GM12878 (cell line): Measurements from ENCODE around the gene IL1RAPL1. TPM values are rescaled to one million over a fixed set of nuclear protein-coding genes. Genes with fewer than 3 reads are reported as not detected.
A peak's percentile ranks its signal among the peaks of the same experiment; 100 is the strongest.
"Not testable (repeated sequence)": the region's sequence is repeated elsewhere in the genome, so short reads cannot be mapped to it uniquely, and the experiment has no call there.

Experiments
- ATAC-seq: fragments of 200-7000 bp; cut with Tn5 transposase; 3 replicates; pipeline ENCODE4 v1.9.1; 2020; ENCODE audit warnings: mild to moderate bottlenecking, moderate library complexity
- BruUV-seq: library from RNA; stranded (reverse); fragments of 400-500 nt; replicated peaks from 2 replicates; lab custom pipeline; 2021; lab: Mats Ljungman, UMichigan
- CTCF ChIA-PET: fragments of 300-600 bp; sonication (Branson Sonifier 250); formaldehyde crosslinking; extraction: SDS; loops from one replicate; lab custom pipeline; 2021; ENCODE audit warnings: inconsistent platforms; lab: Yijun Ruan, JAX
- POLR2A ChIA-PET: fragments of 350-600 bp; formaldehyde crosslinking; extraction: SDS; loops from one replicate; lab custom pipeline; 2021; ENCODE audit warnings: inconsistent platforms; lab: Charles Lee
- RAD21 ChIA-PET: fragments of 300-600 bp; sonication (Branson Sonifier 250); formaldehyde crosslinking; loops from one replicate; lab custom pipeline; 2023; ENCODE audit warnings: antibody characterized with exemption; ENCODE audit not compliant: unreplicated experiment; lab: Charles Lee
- SMC1A ChIA-PET: fragments of 300-600 bp; sonication (Branson Sonifier 250); formaldehyde crosslinking; loops from one replicate; lab custom pipeline; 2023; ENCODE audit not compliant: unreplicated experiment, uncharacterized antibody; lab: Charles Lee
- DNase-seq: peaks from one replicate; pipeline ENCODE4 v3.0.0-alpha.2; 2011; ENCODE audit warnings: low read depth, low spot score
- FAIRE-seq: peaks from 3 replicates; lab custom pipeline; 2011; peaks lifted over from hg19 to GRCh38; lab: Jason Lieb, UNC
- H2AFZ ChIP-seq: 2 replicates; pipeline ENCODE4 v1.6.0; 2011; ENCODE audit warnings: low read depth, low read length, control low read depth; ENCODE audit not compliant: control insufficient read depth
- H3K27ac ChIP-seq: 2 replicates; pipeline ENCODE4 v1.5.1; 2011; ENCODE audit warnings: control low read depth; ENCODE audit not compliant: control insufficient read depth, insufficient read depth
- H3K27me3 ChIP-seq, 2 experiments: replicated peaks in 1 of 2; 2 replicates each; pipeline versions ENCODE4 v1.6.0 to v1.6.1; 2011; ENCODE audit warnings: low read length in 1 of 2; ENCODE audit not compliant: control insufficient read depth in 2 of 2, insufficient read depth in 2 of 2
- H3K36me3 ChIP-seq, 2 experiments: 2 replicates each; pipeline ENCODE4 v1.5.1; 2011; ENCODE audit warnings: low read length in 1 of 2; ENCODE audit not compliant: control insufficient read depth in 2 of 2, insufficient read depth in 2 of 2
- H3K4me1 ChIP-seq: 2 replicates; pipeline ENCODE4 v1.6.1; 2011; ENCODE audit warnings: mild to moderate bottlenecking, low read length, moderate library complexity, mixed read lengths; ENCODE audit not compliant: control insufficient read depth, insufficient read depth
- H3K4me2 ChIP-seq: 2 replicates; pipeline ENCODE4 v1.6.0; 2011; ENCODE audit warnings: control low read depth; ENCODE audit not compliant: control insufficient read depth, insufficient read depth
- H3K4me3 ChIP-seq: fragments of 200-600 bp; sonication (generic); 2 replicates; pipeline ENCODE4 v1.5.1; 2016
- H3K79me2 ChIP-seq: 2 replicates; pipeline ENCODE4 v1.6.0; 2011; ENCODE audit warnings: low read length; ENCODE audit not compliant: control insufficient read depth, insufficient read depth
- H3K9ac ChIP-seq: 2 replicates; pipeline ENCODE4 v1.8.0; 2011; ENCODE audit warnings: low read length, control low read depth, mixed read lengths; ENCODE audit not compliant: control insufficient read depth, insufficient read depth
- H3K9me3 ChIP-seq: replicated peaks from 3 replicates; pipeline ENCODE4 v1.5.1; 2011; ENCODE audit warnings: mild to moderate bottlenecking, low read length; ENCODE audit not compliant: control insufficient read depth, insufficient read depth
- H4K20me1 ChIP-seq: 2 replicates; pipeline ENCODE4 v1.6.0; 2011; ENCODE audit not compliant: control insufficient read depth, insufficient read depth
- ESRRA ChIP-seq: IDR thresholded peaks from 2 replicates; pipeline ENCODE4 v1.6.1; 2012; ENCODE audit warnings: mild to moderate bottlenecking, low read length, improper control_type of control experiment
- ETV6 ChIP-seq, 2 experiments: fragments of 450-650 bp in 1 of 2; IDR thresholded peaks in 1 of 2; conservative IDR thresholded peaks in 1 of 2; 2 replicates each; pipeline ENCODE4 v1.6.1; 2014; ENCODE audit warnings: antibody characterized with exemption in 1 of 2, borderline replicate concordance in 1 of 2, low read depth in 1 of 2, mild to moderate bottlenecking in 1 of 2, moderate library complexity in 1 of 2
- JUNB ChIP-seq: IDR thresholded peaks from 2 replicates; pipeline ENCODE4 v1.6.1; 2016; ENCODE audit warnings: antibody characterized with exemption, mild to moderate bottlenecking
- NRF1 ChIP-seq: conservative IDR thresholded peaks from 2 replicates; pipeline ENCODE4 v1.6.1; 2011; ENCODE audit warnings: mild to moderate bottlenecking, low read depth, low read length, improper control_type of control experiment
- SMAD5 ChIP-seq: IDR thresholded peaks from 2 replicates; pipeline ENCODE4 v1.6.1; 2016; ENCODE audit warnings: antibody characterized with exemption, low read depth
- ZNF622 ChIP-seq: fragments of 450-650 bp; IDR thresholded peaks from 2 replicates; pipeline ENCODE4 v1.6.1; 2017; ENCODE audit warnings: mild to moderate bottlenecking, inconsistent platforms
- WGBS: methylation state at CpG from one replicate; pipeline ENCODE4 v1.1.6; 2016; ENCODE audit warnings: low lambda C conversion rate; ENCODE audit not compliant: insufficient replicate concordance, insufficient coverage; ENCODE audit errors: missing lambda C conversion rate; 5-methylcytosine and 5-hydroxymethylcytosine counted together
- in situ Hi-C: fragments of 300-500 bp; cut with MboI; formaldehyde crosslinking; loops from 9 replicates; pipeline ENCODE4 v1.14.3; 2018; ENCODE audit warnings: mixed read lengths
- intact Hi-C: fragments of 100-400 bp; cut with micrococcal nuclease; formaldehyde crosslinking; loops from one replicate; pipeline ENCODE4 v1.14.2; 2022; ENCODE audit not compliant: unreplicated experiment
- polyA plus RNA-seq, 11 experiments: library from polyadenylated mRNA; depleted of rRNA in 4 of 11; unstranded in 6 of 11; stranded (reverse) in 5 of 11; fragments of >200 nt; fragmentation: Nextera tagmentation in 4 of 11; fragmentation: Illumina TruSeq in 1 of 11; extraction: Ambion mirVana in 4 of 11; extraction: Trizol in 1 of 11; gene quantifications; 1 replicate in 1 of 11; 2 replicates in 10 of 11; pipeline versions ENCODE4 v1.2.1 to v1.2.3, GENCODE V29; 2011 to 2016; ENCODE audit warnings: inconsistent platforms in 2 of 11, missing spikeins in 2 of 11, low read depth in 1 of 11
- total RNA-seq, 4 experiments: library from RNA; depleted of rRNA in 3 of 4; stranded (reverse); fragments of >200 nt in 3 of 4; fragmentation: Illumina TruSeq in 1 of 4; extraction: Trizol in 1 of 4; gene quantifications; 2 replicates each; pipeline versions ENCODE4 v1.2.1 to v1.2.3, GENCODE V29; 2013 to 2021

IL1RAPL1 gene
- total and polyA plus RNA-seq, 10 of the 15 experiments (the other 5 are each of a cell fraction or from before 2014, with no cell fraction given) = not detected

DNA sequence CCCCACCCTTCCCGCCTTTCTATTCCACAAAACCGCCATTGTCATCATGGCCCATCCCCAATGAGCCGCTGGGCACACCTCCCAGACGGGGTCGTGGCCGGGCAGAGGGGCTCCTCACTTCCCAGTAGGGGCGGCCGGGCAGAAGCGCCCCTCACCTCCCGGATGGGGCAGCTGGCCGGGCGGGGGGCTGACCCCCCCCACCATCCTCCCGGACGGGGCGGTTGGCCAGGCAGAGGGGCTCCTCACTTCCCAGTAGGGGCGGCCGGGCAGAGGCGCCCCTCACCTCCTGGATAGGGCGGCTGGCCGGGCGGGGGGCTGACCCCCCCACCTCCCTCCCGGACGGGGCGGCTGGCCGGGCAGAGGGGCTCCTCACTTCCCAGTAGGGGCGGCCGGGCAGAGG, 745.8 kb downstream of the IL1RAPL1 start:
- not testable (repeated sequence) for BruUV-seq, FAIRE-seq

GRCh38 chrX:29348288-29348687, 761.0 kb downstream of the IL1RAPL1 start:
- ChIA-PET POLR2A (no interaction called here), SMC1A (no interaction called here)
- no peak overlapping the region for H3K4me2 ChIP-seq
- H3K36me3 ChIP-seq = no peaks in the 10 kb centered on the region
- intact Hi-C loops = no loop called here
- H3K27me3 ChIP-seq = no peaks in the 10 kb centered on the region; a peak in 1 of 4 replicates
- no peak for DNase-seq
- TF ChIP-seq ESRRA (no peak), NRF1 (no peak), JUNB (no peak), ZNF622 (no peak), SMAD5 (no peak), ETV6 (conservative IDR thresholded peaks at IDR 0.05 in 1 of 2, IDR thresholded peaks at IDR 0.05 in 1 of 2; ENCODE audit: borderline replicate concordance in 1 of 2, low read depth in 1 of 2) (no peak)
- TF ChIP-seq, all 136 proteins: peak for 0
- Histone ChIP-seq H4K20me1 (no peaks in the 10 kb centered on the region), H3K4me3 (no peak overlapping the region), H3K9me3 (no peaks in the 10 kb centered on the region), H2AFZ (no peak overlapping the region), H3K9ac (no peak overlapping the region), H3K79me2 (no peaks in the 10 kb centered on the region), H3K4me1 (no peaks in the 10 kb centered on the region), H3K27ac (no peak overlapping the region)
- no TSS peak for BruUV-seq
- ATAC-seq (peak; percentile 33; the same call in 1 of the 3 replicates), FAIRE-seq (no peak)
- RAD21 ChIA-PET = no interaction called here
- in situ Hi-C loops = no loop called here
- CTCF ChIA-PET = no interaction called here

More for the DNA sequence above, 745.8 kb downstream of the IL1RAPL1 start:
- H3K36me3 ChIP-seq, H3K9me3 ChIP-seq, H3K27ac ChIP-seq, H3K79me2 ChIP-seq, intact Hi-C loops, POLR2A ChIA-PET, H3K4me1 ChIP-seq, H3K27me3 ChIP-seq, ATAC-seq, H3K9ac ChIP-seq, CTCF ChIA-PET, RAD21 ChIA-PET, H3K4me3 ChIP-seq, SMC1A ChIA-PET, H3K4me2 ChIP-seq, H4K20me1 ChIP-seq, DNase-seq, in situ Hi-C loops, H2AFZ ChIP-seq: not testable (repeated sequence)
- no CpG with 5 or more reads among the region's 27 CpGs for WGBS
